SHP77 treated with DMSO at 0.1 percent for 48 hours (cell line): Measurements from ENCODE around the gene TERB1.

Experiments used
- DNase-seq: peaks from one replicate; lab custom pipeline; 2025; lab: John Stamatoyannopoulos, UW

TERB1 gene

DNA sequence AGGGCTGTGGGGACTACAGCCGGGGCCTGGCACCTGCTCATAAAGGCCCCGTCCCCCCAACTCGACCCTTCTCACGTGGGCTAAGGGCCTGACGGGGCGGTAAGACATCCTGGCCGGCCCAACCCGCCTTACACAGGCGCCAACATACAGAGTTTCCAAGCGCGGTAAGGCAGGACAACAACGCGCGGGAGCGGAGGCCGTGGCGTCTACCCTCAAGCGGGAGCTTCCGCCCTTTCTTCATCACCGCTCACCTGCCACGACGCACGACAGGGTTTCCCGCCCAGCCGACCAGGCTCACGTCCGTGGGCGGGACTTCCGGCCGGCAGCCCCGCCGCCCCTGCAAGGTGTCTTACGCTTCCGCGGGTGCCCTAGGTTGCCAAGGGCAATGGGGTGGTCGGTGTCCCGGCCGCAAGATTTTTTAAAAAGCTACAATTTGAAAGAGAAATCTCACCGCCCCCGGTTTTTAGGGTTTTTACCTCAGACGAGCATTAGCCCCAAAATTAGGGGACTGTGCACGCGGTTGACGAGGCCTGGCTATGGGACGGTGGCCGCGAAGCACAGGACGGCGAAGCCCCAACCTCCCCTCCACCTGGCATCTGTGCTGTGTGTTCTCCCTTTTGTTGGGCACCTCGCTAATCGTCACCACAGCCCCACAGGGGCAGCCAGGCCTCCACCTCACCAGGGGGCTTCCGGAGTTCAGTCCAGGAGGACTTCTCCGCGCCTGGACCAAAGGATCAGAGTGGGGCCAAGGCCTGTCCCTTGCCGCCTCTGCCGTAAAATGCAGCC, at the start of gene TERB1:
Gene TERB1, minus strand, starts transcription at position 265 of the 786 bp plus-strand sequence. CDS start 4,786 bp downstream, outside the sequence.
- no peak for DNase-seq

- no peak for DNase-seq
Observed at GRCh38 chr16:66850115-66850815, 48.9 kb upstream of the TERB1 start.

GRCh38 chr16:66849549-66849948, 48.2 kb upstream of the TERB1 start:
- DNase-seq = no peak

DNA sequence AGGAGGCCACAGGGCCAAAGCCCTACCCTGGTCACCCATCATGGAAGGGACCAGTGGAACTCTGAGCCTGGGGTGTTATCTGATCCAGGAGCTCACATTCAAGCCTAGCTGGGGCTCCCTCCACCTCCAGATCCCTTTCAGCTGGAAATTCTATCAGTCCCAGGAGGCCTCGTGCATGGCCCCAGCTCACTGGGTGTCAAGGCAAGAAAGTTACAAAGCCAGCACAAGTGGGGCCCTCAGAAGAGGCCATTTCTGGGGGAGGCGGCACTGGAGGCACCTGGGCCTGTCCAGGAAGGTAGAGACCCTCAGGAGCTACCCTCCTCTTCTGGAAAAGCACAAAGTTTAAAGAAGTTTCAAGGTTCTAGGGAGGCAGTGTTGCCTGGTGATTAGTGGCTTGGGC, 47.6 kb upstream of the TERB1 start:
- no peak for DNase-seq

- no peak for DNase-seq
Observed at GRCh38 chr16:66848172-66848571, 46.8 kb upstream of the TERB1 start.

DNA sequence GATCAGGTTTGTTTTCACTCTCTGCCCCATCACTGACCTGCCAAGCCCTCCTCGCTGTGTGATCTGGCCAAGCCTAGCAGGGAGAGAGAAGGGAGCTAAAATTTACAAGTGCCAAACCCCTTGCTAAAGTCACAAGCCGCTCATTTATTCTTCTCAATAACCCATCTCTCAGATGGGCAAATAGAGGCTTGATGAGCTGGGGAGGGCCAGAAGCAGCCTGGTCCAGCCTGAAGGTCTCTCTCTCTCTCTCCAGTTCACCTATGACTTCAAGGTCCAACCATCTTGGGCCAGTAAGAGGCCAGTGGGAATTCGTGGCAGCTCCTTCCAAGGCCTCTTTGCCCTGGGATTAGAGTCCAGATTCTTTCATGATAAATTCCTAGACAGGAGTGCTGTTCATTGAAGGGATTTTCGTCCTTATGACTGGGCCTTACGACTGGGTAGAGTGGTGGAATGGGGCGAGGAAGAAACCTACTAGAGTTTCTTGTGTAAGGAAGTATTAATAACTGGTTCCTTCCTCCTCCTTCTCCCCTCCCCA, 46.2 kb upstream of the TERB1 start:
- no peak for DNase-seq

DNA sequence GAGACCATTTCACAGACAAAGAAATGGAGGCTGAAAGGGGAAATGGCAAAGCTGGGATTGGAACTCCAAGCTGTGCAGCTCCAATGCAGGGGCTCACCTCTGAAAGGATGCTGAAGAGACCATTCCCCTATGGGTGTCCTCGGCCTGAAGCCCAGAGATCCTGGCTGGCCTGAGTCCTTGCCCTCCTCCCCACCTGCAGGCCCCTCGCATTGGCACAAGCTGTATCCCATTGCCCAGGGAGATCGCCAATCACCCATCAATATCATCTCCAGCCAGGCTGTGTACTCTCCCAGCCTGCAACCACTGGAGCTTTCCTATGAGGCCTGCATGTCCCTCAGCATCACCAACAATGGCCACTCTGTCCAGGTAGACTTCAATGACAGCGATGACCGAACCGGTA, 45.4 kb upstream of the TERB1 start:
- DNase-seq = no peak

GRCh38 chr16:66846266-66846665, 44.9 kb upstream of the TERB1 start:
- no peak for DNase-seq

- DNase-seq = no peak
Observed at GRCh38 chr16:66845791-66846221, 44.4 kb upstream of the TERB1 start.

DNA sequence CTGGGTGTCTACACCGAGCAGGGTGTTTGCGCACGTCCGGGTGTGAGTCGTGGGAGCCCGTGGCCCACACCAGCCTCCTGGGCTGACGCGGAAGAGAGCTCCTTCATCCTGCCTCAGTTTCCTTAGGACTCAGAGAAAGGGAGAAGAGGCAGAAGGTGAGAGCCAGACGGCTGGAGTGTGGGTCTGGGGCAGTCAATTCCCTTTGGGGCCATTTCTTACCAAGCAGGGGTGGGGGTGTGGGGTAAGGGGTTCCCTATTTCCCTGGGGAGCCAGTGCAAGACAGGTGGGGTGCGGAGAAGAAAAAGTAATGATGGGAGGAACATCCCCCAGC, 43.7 kb upstream of the TERB1 start:
- no peak for DNase-seq

GRCh38 chr16:66844342-66845079, 43.1 kb upstream of the TERB1 start, which contains the start of gene CA7:
Gene CA7 (plus strand): TSS chr16:66844414. CDS start chr16:66844488, 74 bp downstream.
- no peak for DNase-seq

DNA sequence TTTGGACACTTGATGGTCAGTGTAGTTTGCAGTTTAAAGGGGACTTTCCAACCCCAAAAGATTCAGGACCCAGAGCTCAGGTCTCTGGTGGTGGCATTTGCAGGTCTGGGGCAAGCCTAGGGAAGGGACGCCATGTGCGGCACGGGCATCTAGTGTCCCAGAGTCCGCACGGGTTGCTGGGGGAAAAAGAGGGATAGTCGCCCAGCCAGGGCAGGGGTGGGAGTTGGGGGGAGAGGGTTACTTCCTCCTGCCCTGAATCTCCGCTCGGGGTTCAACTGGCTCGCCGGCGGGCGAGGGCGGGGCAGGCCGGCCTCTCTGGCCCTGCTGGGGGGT, 42.6 kb upstream of the TERB1 start:
- no peak for DNase-seq

- no peak for DNase-seq
Observed at GRCh38 chr16:66843191-66843590, 41.8 kb upstream of the TERB1 start.

DNA sequence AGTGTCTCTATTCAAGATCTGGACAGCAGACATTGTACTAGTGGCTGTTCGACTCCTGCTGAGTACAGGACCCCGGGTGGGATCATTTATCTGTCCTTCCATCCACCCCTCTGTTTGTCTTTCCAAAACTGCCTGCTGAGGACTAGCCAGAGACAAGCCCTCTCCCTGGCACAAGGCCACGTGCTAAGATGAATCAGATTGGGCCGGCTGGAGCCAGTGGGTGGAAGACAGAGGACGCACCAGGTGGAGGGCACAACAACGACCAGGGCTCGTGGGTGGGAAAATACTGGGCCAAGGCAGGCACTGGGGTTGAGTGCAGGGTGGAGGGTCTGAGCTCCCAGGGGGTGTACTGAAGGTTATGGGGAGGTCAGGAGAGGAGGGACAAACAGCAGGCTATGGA, 41.4 kb upstream of the TERB1 start:
- DNase-seq = no peak

DNA sequence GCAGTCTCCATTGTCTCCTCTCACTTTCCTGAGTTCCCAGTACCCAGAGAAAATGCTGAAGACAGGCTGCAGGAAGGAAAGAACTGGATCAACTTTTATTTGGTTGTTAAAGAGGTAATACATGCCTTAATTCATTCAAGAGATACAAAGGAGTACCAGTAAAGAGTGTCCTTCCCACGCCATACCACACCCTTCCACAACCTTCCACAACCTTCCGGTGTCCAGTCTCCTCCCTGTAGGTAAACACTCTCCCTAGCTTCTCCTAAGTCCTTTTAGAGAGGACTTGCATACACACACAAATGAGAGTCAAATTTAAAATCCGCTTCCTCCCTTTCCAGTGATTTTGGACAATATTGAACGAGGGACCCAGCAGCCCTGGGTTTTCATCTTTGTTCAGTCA, 40.0 kb upstream of the TERB1 start:
- no peak for DNase-seq

- DNase-seq = no peak
Observed at GRCh38 chr16:66840883-66841282, 39.5 kb upstream of the TERB1 start.

DNA sequence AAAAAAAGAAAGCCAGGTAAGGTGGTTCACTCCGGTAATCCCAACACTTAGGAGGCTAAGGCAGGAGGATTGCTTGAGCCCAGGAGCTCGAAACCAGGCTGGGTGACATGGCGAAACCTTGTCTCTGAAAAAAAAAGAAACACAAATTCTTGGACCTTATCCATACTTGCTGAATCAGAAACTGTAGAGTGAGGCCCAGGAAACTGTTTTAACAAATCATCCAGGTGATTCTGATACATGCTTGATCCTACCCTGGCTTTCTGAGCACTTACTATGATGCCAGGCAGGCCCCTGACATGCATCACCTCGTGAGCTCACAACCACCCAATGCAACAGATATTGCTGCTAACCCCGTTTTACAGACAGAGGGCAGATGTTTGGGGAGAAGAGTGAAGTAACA, 33.4 kb upstream of the TERB1 start:
- DNase-seq = no peak

- no peak for DNase-seq
Observed at GRCh38 chr16:66832661-66833305, 31.4 kb upstream of the TERB1 start.

- DNase-seq = no peak
Observed at GRCh38 chr16:66832190-66832589, 30.8 kb upstream of the TERB1 start.

DNA sequence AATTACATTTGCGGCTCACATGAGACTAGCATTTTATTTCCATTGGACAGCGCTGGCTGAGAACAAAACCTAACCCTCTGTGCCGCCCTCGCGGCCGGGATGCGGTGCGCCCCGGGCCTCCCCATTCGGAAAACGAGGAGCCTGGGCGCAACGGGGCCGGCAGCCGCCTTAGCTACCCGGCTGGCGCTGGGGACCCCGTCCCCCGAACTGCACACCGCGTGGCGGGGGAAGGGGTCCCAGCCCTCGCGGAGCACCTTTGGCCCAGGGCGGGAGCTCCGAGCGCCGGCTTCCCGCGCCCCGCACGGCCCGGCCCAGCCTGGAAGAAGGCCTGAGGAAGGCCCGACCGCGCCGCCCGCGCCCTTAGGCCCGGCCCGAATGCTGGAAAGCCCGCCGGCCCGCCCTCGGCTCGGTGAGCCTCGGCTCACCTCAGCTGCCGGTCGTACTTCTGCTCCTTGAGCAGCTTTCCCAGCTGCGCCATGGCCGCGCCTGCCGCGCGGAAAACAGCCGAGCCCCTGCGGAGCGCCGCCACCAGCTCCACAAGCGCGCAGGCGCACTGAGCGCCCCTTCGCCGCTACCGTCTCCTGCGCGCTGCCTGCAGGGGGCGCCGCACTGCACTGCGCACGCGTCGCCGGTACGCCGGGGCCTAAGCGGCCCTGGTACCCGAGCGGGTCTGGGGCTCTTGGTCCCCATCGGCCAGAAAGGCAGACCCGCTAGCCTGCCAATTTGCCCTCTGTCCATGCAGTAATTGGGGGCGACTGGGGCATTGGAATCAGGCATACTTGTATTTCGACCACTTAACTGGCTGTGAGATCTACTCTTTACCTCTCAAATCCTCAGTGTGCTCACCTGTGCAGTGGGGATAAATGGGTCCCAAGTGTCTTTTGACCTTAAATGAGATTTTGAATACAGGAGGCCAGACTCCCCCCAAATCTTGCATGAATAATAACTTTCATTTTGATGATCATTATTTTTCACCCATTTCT, 29.3 kb upstream of the TERB1 start, which contains the start of gene NAE1:
Gene NAE1, minus strand, starts transcription at position 555 of the 983 bp plus-strand sequence. Its CDS starts 77 bp downstream, at position 478.
- DNase-seq = peak; percentile 50

DNA sequence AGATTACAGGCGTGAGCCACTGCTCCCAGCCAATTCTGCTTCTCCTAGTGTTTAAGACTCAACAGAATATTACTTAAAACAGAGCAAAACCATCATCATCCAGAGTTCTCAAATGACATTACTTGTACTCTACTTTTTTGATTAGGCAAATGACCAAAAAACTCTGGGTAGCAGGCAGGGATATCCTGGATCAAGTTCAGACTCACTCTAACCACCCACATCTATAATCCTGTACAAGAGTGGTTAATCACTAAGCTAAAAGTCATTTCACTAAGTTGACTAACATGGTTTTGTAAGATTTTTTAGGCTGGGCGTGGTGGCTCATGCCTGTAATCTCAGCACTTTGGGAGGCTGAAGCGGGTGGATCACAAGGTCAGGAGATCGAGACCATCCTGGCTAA, 22.6 kb upstream of the TERB1 start:
- no peak for DNase-seq
